ENCODE results near the gene CRHBP. TPM values are rescaled to one million over a fixed set of nuclear protein-coding genes. Genes with fewer than 3 reads are reported as not detected.

Gene CRHBP
- total and polyA plus RNA-seq, 2 donors (not counting 1 experiment from before 2014, with no cell fraction given): 0.17 TPM

- no peak overlapping the region for H3K4me3 ChIP-seq (replicated peaks in 1 of 4; ENCODE audit: control extremely low read depth in 1 of 4, insufficient read depth in 1 of 4, low read depth in 3 of 4, low read length in 4 of 4)
- H3K9me3 ChIP-seq (ENCODE audit: control insufficient read depth, insufficient read depth, low read depth, low read length): no peaks in the 10 kb centered on the region
- no peaks in the 10 kb centered on the region for H3K4me1 ChIP-seq (ENCODE audit: control insufficient read depth, extremely low read depth, insufficient read depth, low read length)
- no peak for DNase-seq (ENCODE audit: low read depth in 2 of 2)
- H3K36me3 ChIP-seq (ENCODE audit: control insufficient read depth, insufficient read depth, low read length): no peaks in the 10 kb centered on the region
- H2AFZ ChIP-seq (ENCODE audit: low read length): no peak overlapping the region
- H3K79me2 ChIP-seq (ENCODE audit: control insufficient read depth, insufficient read depth, low read length): no peaks in the 10 kb centered on the region
- H4K20me1 ChIP-seq (ENCODE audit: control insufficient read depth, extremely low read depth, insufficient read depth, low read length): no peaks in the 10 kb centered on the region
- no peak overlapping the region for H3K27ac ChIP-seq (ENCODE audit: insufficient read depth, low read length)
- H3K4me2 ChIP-seq (ENCODE audit: extremely low read depth, insufficient read depth, low read length): no peak overlapping the region
- TF ChIP-seq CTCF (conservative IDR thresholded peaks at IDR 0.05 in 1 of 2, IDR thresholded peaks at IDR 0.05 in 1 of 2; ENCODE audit: low read depth in 1 of 2, low read length in 2 of 2): no peak
- no peak for TF ChIP-seq EZH2 (IDR thresholded peaks at IDR 0.05; ENCODE audit: low read length, missing control alignments)
- no peak overlapping the region for H3K9ac ChIP-seq (ENCODE audit: insufficient read depth, low read length)
- no peaks in the 10 kb centered on the region for H3K27me3 ChIP-seq (ENCODE audit: control insufficient read depth, insufficient read depth, low read length)
Observed at GRCh38 chr5:76946090-76946489, 6.8 kb upstream of the CRHBP start.

GRCh38 chr5:76947082-76947503 lies 5.8 kb upstream of the CRHBP start:
- H4K20me1 ChIP-seq (ENCODE audit: control insufficient read depth, extremely low read depth, insufficient read depth, low read length): no peaks in the 10 kb centered on the region
- H3K4me2 ChIP-seq (ENCODE audit: extremely low read depth, insufficient read depth, low read length): no peak overlapping the region
- no peak for DNase-seq (ENCODE audit: low read depth in 2 of 2)
- no peak overlapping the region for H3K4me3 ChIP-seq (replicated peaks in 1 of 4; ENCODE audit: control extremely low read depth in 1 of 4, insufficient read depth in 1 of 4, low read depth in 3 of 4, low read length in 4 of 4)
- H3K9me3 ChIP-seq (ENCODE audit: control insufficient read depth, insufficient read depth, low read depth, low read length): no peaks in the 10 kb centered on the region
- H2AFZ ChIP-seq (ENCODE audit: low read length): no peak overlapping the region
- no peaks in the 10 kb centered on the region for H3K4me1 ChIP-seq (ENCODE audit: control insufficient read depth, extremely low read depth, insufficient read depth, low read length)
- peaks cover 3% of the 10 kb centered on the region for H3K27me3 ChIP-seq (ENCODE audit: control insufficient read depth, insufficient read depth, low read length)
- H3K9ac ChIP-seq (ENCODE audit: insufficient read depth, low read length): no peak overlapping the region
- TF ChIP-seq EZH2 (IDR thresholded peaks at IDR 0.05; ENCODE audit: low read length, missing control alignments) (no peak), CTCF (conservative IDR thresholded peaks at IDR 0.05 in 1 of 2, IDR thresholded peaks at IDR 0.05 in 1 of 2; ENCODE audit: low read depth in 1 of 2, low read length in 2 of 2) (no peak)
- H3K36me3 ChIP-seq (ENCODE audit: control insufficient read depth, insufficient read depth, low read length): no peaks in the 10 kb centered on the region
- H3K79me2 ChIP-seq (ENCODE audit: control insufficient read depth, insufficient read depth, low read length): no peaks in the 10 kb centered on the region
- H3K27ac ChIP-seq (ENCODE audit: insufficient read depth, low read length): no peak overlapping the region

GRCh38 chr5:76953551-76954382 lies 922 bp downstream of the CRHBP start:
- Histone ChIP-seq H3K4me3 (replicated peaks in 1 of 4; ENCODE audit: control extremely low read depth in 1 of 4, insufficient read depth in 1 of 4, low read depth in 3 of 4, low read length in 4 of 4) (peak overlapping the region in 2 of 4 experiments; percentile 44 to 47), H4K20me1 (ENCODE audit: control insufficient read depth, extremely low read depth, insufficient read depth, low read length) (no peaks in the 10 kb centered on the region), H3K27me3 (ENCODE audit: control insufficient read depth, insufficient read depth, low read length) (peaks cover 27% of the 10 kb centered on the region), H3K4me2 (ENCODE audit: extremely low read depth, insufficient read depth, low read length) (no peak overlapping the region), H3K27ac (ENCODE audit: insufficient read depth, low read length) (no peak overlapping the region), H3K36me3 (ENCODE audit: control insufficient read depth, insufficient read depth, low read length) (no peaks in the 10 kb centered on the region), H2AFZ (ENCODE audit: low read length) (no peak overlapping the region), H3K79me2 (ENCODE audit: control insufficient read depth, insufficient read depth, low read length) (no peaks in the 10 kb centered on the region), H3K4me1 (ENCODE audit: control insufficient read depth, extremely low read depth, insufficient read depth, low read length) (no peaks in the 10 kb centered on the region), H3K9me3 (ENCODE audit: control insufficient read depth, insufficient read depth, low read depth, low read length) (no peaks in the 10 kb centered on the region), H3K9ac (ENCODE audit: insufficient read depth, low read length) (no peak overlapping the region)
- peak; percentile 23 to 59 for DNase-seq (ENCODE audit: low read depth in 2 of 2)
- TF ChIP-seq CTCF (conservative IDR thresholded peaks at IDR 0.05 in 1 of 2, IDR thresholded peaks at IDR 0.05 in 1 of 2; ENCODE audit: low read depth in 1 of 2, low read length in 2 of 2) (no peak), EZH2 (IDR thresholded peaks at IDR 0.05; ENCODE audit: low read length, missing control alignments) (no peak)
